NCI-H226 (cell line): ENCODE data around the gene RPS4Y1.

Experiments
- DNase-seq: peaks from one replicate; pipeline ENCODE4 v3.0.0-alpha.2; 2015

The RPS4Y1 gene

GRCh38 chrY:2885880-2886279, 44.5 kb downstream of the RPS4Y1 start:
- no peak for DNase-seq

- peak; percentile 84 for DNase-seq
Measured at GRCh38 chrY:2887386-2887785, 46.0 kb downstream of the RPS4Y1 start.

GRCh38 chrY:2887955-2888354, 46.6 kb downstream of the RPS4Y1 start:
- DNase-seq: peak; percentile 67

- DNase-seq: no peak
Measured at GRCh38 chrY:2893471-2893870, 52.1 kb downstream of the RPS4Y1 start.

GRCh38 chrY:2896050-2896449, 54.6 kb downstream of the RPS4Y1 start:
- DNase-seq: no peak

- DNase-seq: peak; percentile 18
Measured at GRCh38 chrY:2907356-2907755, 66.0 kb downstream of the RPS4Y1 start.

GRCh38 chrY:2913066-2913815, 71.8 kb downstream of the RPS4Y1 start:
- no peak for DNase-seq
